ENCODE measurements around the gene P2RX5.
"Not testable (repeated sequence)": the region's sequence is repeated elsewhere in the genome, so short reads cannot be mapped to it uniquely, and the experiment has no call there.

P2RX5 gene

GRCh38 chr17:3695723-3696411, at the start of gene P2RX5:
Gene P2RX5 (minus strand): TSS chr17:3696155. CDS start chr17:3696005, 150 bp downstream.
- no peak for DNase-seq

GRCh38 chr17:3745071-3745470, 49.1 kb upstream of the P2RX5 start:
- no peak for DNase-seq

GRCh38 chr17:3744014-3744413, 48.1 kb upstream of the P2RX5 start:
- no peak for DNase-seq

- no peak for DNase-seq
These were observed 44.7 kb upstream of the P2RX5 start for GRCh38 chr17:3740611-3741073.

GRCh38 chr17:3739422-3740124, 43.6 kb upstream of the P2RX5 start:
- DNase-seq: no peak

GRCh38 chr17:3738562-3739295, 42.8 kb upstream of the P2RX5 start:
- DNase-seq: no peak

GRCh38 chr17:3735515-3735914, 39.6 kb upstream of the P2RX5 start:
- no peak for DNase-seq

GRCh38 chr17:3734911-3735276, 38.9 kb upstream of the P2RX5 start:
- not testable (repeated sequence) for DNase-seq

- DNase-seq: no peak
These were observed 36.3 kb upstream of the P2RX5 start for GRCh38 chr17:3732210-3732621.

- no peak for DNase-seq
These were observed 35.0 kb upstream of the P2RX5 start for GRCh38 chr17:3730881-3731429.

- no peak for DNase-seq
These were observed 33.9 kb upstream of the P2RX5 start for GRCh38 chr17:3729881-3730280.

- DNase-seq: not testable (repeated sequence)
These were observed 32.1 kb upstream of the P2RX5 start for GRCh38 chr17:3728099-3728498.

GRCh38 chr17:3727041-3727440, 31.1 kb upstream of the P2RX5 start:
- DNase-seq: no peak

- DNase-seq: no peak
These were observed 28.6 kb upstream of the P2RX5 start for GRCh38 chr17:3724378-3725077.

GRCh38 chr17:3723556-3724377, 27.8 kb upstream of the P2RX5 start, which contains the start of gene HASPIN:
Gene HASPIN (plus strand): TSS chr17:3723903. CDS start chr17:3723936, 33 bp downstream.
- DNase-seq: peak; percentile 54

GRCh38 chr17:3723188-3723555, 27.2 kb upstream of the P2RX5 start:
- no peak for DNase-seq

- DNase-seq: no peak
These were observed 26.8 kb upstream of the P2RX5 start for GRCh38 chr17:3722716-3723115.

- no peak for DNase-seq
These were observed 23.3 kb upstream of the P2RX5 start for GRCh38 chr17:3719265-3719664.

GRCh38 chr17:3718201-3718600, 22.2 kb upstream of the P2RX5 start:
- no peak for DNase-seq

GRCh38 chr17:3715296-3715695, 19.3 kb upstream of the P2RX5 start:
- no peak for DNase-seq

GRCh38 chr17:3712811-3713463, 17.0 kb upstream of the P2RX5 start:
- DNase-seq: no peak

Measured in cortex of kidney (tissue), 1 donor.